ENCODE data around the gene VRK1.

VRK1 gene

GRCh38 chr14:96754162-96754844 is 42.9 kb upstream of the VRK1 start:
- H2AFZ ChIP-seq (ENCODE audit: low read length), result no peak overlapping the region
- H3K27me3 ChIP-seq (replicated peaks; ENCODE audit: insufficient read depth, low read length), result no peaks in the 10 kb centered on the region
- no peaks in the 10 kb centered on the region for H3K9me2 ChIP-seq (replicated peaks; ENCODE audit: insufficient read depth, low read length)
- no peaks in the 10 kb centered on the region for H3K9me3 ChIP-seq (replicated peaks; ENCODE audit: insufficient read depth, low read length)
- TF ChIP-seq CTCF (IDR thresholded peaks at IDR 0.05; ENCODE audit: low read length) (no peak), EZH2 (optimal IDR thresholded peaks at IDR 0.05; ENCODE audit: low read depth, low read length) (no peak), EZH2phosphoT487 (IDR thresholded peaks at IDR 0.05; ENCODE audit: low read length) (no peak)
- no peak overlapping the region for H3K9ac ChIP-seq (ENCODE audit: low read length)
- H3F3A ChIP-seq (ENCODE audit: insufficient read depth, low read length), result no peaks in the 10 kb centered on the region
- H3K4me1 ChIP-seq (ENCODE audit: low read length), result no peaks in the 10 kb centered on the region
- no peak overlapping the region for H3K4me3 ChIP-seq (ENCODE audit: low read length)
- DNase-seq, result no peak
- no peaks in the 10 kb centered on the region for H3K36me3 ChIP-seq (replicated peaks; ENCODE audit: insufficient read depth, low read length)
- H4K20me1 ChIP-seq (ENCODE audit: insufficient read depth, low read length), result no peaks in the 10 kb centered on the region
- H3K27ac ChIP-seq (ENCODE audit: low read length), result no peak overlapping the region
- H3K79me2 ChIP-seq (ENCODE audit: low read length), result no peaks in the 10 kb centered on the region
- no peak overlapping the region for H3K4me2 ChIP-seq (ENCODE audit: low read depth, low read length)

GRCh38 chr14:96754845-96755184 is 42.4 kb upstream of the VRK1 start:
- Histone ChIP-seq H2AFZ (ENCODE audit: low read length) (no peak overlapping the region), H3K27me3 (replicated peaks; ENCODE audit: insufficient read depth, low read length) (no peaks in the 10 kb centered on the region), H3K4me1 (ENCODE audit: low read length) (no peaks in the 10 kb centered on the region), H3K36me3 (replicated peaks; ENCODE audit: insufficient read depth, low read length) (no peaks in the 10 kb centered on the region), H3K4me2 (ENCODE audit: low read depth, low read length) (no peak overlapping the region), H3K9me3 (replicated peaks; ENCODE audit: insufficient read depth, low read length) (no peaks in the 10 kb centered on the region), H4K20me1 (ENCODE audit: insufficient read depth, low read length) (no peaks in the 10 kb centered on the region), H3K4me3 (ENCODE audit: low read length) (no peak overlapping the region), H3K9ac (ENCODE audit: low read length) (no peak overlapping the region), H3K9me2 (replicated peaks; ENCODE audit: insufficient read depth, low read length) (no peaks in the 10 kb centered on the region), H3F3A (ENCODE audit: insufficient read depth, low read length) (no peaks in the 10 kb centered on the region), H3K27ac (ENCODE audit: low read length) (no peak overlapping the region), H3K79me2 (ENCODE audit: low read length) (no peaks in the 10 kb centered on the region)
- no peak for DNase-seq
- TF ChIP-seq EZH2phosphoT487 (IDR thresholded peaks at IDR 0.05; ENCODE audit: low read length) (no peak), EZH2 (optimal IDR thresholded peaks at IDR 0.05; ENCODE audit: low read depth, low read length) (no peak), CTCF (IDR thresholded peaks at IDR 0.05; ENCODE audit: low read length) (no peak)

GRCh38 chr14:96756745-96757144 is 40.4 kb upstream of the VRK1 start:
- DNase-seq, result no peak
- no peaks in the 10 kb centered on the region for H4K20me1 ChIP-seq (ENCODE audit: insufficient read depth, low read length)
- H3K9me3 ChIP-seq (replicated peaks; ENCODE audit: insufficient read depth, low read length), result no peaks in the 10 kb centered on the region
- no peak overlapping the region for H3K27ac ChIP-seq (ENCODE audit: low read length)
- TF ChIP-seq EZH2phosphoT487 (IDR thresholded peaks at IDR 0.05; ENCODE audit: low read length) (no peak), EZH2 (optimal IDR thresholded peaks at IDR 0.05; ENCODE audit: low read depth, low read length) (no peak), CTCF (IDR thresholded peaks at IDR 0.05; ENCODE audit: low read length) (no peak)
- no peaks in the 10 kb centered on the region for H3K27me3 ChIP-seq (replicated peaks; ENCODE audit: insufficient read depth, low read length)
- no peaks in the 10 kb centered on the region for H3K4me1 ChIP-seq (ENCODE audit: low read length)
- H3K36me3 ChIP-seq (replicated peaks; ENCODE audit: insufficient read depth, low read length), result no peaks in the 10 kb centered on the region
- H3K9ac ChIP-seq (ENCODE audit: low read length), result no peak overlapping the region
- H2AFZ ChIP-seq (ENCODE audit: low read length), result no peak overlapping the region
- H3K4me3 ChIP-seq (ENCODE audit: low read length), result no peak overlapping the region
- no peaks in the 10 kb centered on the region for H3K9me2 ChIP-seq (replicated peaks; ENCODE audit: insufficient read depth, low read length)
- H3K4me2 ChIP-seq (ENCODE audit: low read depth, low read length), result no peak overlapping the region
- no peaks in the 10 kb centered on the region for H3K79me2 ChIP-seq (ENCODE audit: low read length)
- H3F3A ChIP-seq (ENCODE audit: insufficient read depth, low read length), result no peaks in the 10 kb centered on the region
